GM19452 (cell line): Measurements from ENCODE around the gene NMBR.
"Not testable (repeated sequence)": the region's sequence is repeated elsewhere in the genome, so short reads cannot be mapped to it uniquely, and the experiment has no call there.

ENCODE experiments used
- ATAC-seq: cut with Tn5 transposase; IDR thresholded peaks from one replicate; pipeline ENCODE4 v1.9.1; 2021; ENCODE audit not compliant: unreplicated experiment

The NMBR gene

DNA sequence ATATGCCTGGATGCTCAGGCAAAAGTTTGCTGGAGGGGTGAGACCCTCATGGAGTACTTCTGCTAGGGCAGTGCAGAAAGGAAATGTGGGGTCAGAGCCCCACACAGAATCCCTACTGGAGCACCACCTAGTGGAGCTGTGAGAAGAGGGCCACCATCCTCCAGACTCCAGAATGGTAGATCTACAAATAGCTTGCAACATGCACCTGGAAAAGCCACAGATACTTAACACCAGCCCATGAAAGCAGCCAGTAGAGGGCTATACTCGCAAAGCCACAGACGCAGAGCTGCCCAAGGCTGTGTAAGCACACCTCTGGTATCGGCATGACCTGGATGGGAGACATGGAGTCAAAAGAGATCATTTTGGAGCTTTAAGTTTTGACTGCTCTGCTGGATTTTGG, 74.9 kb downstream of the NMBR start:
- ATAC-seq, result no peak

DNA sequence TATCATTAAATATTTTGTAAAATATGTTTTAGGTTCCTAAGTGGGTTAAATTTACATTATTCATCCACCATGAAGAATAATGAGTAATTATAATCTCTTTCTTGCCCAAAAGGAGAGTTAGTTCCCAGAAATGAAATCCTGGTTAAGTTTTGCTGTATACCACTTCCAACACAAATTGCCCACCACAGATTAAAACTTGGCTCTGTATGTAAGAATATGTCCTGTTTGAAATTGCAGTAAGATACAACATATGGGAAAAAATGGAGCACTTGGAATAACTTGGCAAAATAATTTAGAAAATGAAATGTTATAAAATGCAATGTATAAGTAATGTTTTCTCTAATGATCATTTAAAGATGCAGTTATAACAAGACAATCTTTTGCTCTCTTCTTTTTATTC, 78.5 kb downstream of the NMBR start:
- no peak for ATAC-seq

DNA sequence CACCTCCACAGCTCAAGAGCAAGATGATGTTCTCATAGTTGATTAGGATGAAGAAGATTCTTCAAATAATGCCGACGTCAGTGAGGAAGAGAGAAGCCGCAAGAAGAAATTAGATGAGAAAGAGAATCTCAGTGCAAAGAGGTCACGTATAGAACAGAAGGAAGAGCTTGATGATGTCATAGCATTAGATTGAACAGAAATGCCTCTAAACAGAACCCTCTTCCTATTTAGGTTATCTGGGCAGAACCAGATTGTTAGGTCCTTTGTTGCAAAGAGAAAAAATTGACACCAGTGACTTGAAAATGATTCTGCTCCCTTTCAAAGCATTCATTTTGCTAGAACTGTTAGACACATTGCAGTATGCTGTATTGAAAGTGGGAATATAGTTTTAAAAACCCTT, 84.1 kb downstream of the NMBR start:
- ATAC-seq, result not testable (repeated sequence)

DNA sequence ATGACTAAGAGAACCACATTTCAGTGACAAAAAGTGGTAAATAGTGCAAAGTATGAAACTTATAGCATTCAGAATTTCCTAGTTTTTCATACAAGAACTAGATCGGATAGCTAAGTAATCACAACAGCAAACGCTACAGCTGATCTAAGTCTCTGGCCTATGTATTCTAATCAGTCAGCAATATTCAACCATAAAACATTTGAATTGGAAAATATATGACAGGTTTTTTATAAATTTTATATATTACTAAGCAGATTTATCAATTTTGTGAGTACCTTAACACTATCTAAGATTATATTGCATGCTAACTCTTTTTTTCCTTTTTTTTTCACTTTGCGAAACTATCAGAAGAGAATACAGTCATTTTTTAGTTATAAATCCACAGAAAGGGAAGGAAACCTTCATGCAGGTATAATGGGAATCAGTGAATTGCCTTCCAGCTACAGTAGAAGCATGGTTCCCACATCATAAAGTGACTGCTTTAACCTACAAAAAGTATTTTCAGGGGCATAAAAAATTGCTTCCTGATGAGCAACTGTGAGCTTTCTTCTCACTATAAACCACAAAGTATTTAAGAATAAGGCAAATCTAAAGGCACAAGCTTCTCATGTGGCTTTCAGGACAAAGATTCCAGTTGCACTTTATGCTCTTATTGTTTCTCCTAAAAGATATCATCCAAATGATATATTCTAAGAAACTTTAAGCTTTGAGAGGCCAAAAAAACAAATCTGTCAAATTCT, 88.2 kb downstream of the NMBR start:
- ATAC-seq, result no peak

DNA sequence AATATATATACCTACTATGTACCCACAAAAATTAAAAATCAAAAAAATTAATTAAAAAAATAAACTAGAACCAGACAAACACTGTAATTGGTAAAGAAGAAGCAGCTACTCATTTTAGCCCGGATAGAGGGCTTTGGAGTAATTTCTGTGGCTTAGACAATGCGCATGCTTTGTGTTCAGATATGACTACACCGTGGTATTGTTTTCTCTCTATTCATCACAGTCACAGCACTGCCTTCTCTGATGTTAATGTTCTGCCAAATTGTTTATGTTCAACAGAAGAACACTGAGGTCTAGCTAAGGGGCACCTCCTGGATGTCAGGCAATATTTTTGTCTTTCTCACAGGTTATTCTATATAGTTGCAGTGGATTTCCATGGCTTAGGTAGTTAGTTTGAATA, 91.7 kb downstream of the NMBR start:
- peak; percentile 85 for ATAC-seq

DNA sequence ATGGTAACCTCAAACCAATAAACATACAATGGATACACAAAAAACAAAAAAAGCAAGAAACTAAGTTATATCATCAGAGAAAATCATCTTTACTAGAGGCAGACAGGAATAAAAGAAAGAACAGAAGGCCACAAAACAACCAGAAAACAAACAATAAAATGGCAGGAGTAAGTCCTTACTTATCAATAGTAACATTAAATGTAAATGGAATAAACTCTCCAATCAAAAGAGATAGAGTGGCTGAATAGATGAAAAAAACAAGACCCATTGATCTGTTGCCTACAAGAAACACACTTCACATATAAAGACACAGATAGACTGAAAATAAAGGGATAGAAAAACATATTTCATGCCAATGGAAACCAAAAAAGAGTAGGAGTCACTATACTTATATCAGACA, 95.5 kb downstream of the NMBR start:
- no peak for ATAC-seq

DNA sequence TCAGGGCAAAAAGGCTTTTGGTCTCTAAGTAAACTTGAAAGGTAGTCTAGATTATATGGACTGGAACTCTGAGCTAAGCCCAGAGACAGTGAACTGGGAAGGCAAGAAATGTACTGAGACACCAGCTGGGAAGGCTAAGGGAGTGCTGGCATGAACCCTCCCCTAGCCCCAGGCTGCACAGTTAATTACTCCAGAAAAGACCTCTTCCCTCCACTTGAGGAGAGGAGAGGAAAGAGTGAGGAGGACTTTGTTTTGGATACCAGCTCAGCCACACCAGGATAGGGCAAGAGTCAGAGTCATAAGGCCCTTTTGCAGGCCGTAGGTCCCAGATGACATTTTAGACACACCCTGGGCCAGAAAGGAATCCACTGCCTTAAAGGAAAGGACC, 98.3 kb downstream of the NMBR start:
- no peak for ATAC-seq

DNA sequence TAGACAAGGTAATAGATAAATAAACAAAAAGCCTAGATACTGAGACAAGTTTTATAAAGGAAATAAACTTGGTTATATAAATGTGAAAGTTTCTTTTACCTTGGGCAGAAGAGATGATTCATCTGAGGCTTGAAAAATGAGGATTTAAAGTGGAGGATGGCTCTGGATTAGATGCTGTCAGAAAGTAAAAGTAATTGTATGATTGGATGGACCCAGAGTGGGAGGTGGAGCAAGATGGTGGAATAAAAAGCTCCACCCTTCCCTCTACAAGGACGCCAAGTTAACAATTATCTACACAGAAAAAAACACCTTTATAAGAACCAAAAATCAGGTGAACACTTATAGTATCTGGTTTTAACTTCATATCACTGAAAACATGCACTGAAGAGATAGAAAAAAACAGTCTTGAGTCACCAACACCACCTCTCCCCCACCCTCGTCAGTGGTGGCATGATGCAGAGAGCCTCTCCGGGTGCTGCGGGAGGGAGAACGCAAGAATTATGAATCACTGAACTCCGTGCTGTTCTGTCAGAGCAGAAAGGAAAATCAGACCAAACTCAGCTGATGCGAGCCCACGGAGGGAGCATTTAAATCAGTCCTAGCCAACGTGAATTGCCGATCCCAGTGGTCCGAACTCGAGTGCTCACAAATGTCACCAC, 98.9 kb downstream of the NMBR start:
- ATAC-seq, result no peak

DNA sequence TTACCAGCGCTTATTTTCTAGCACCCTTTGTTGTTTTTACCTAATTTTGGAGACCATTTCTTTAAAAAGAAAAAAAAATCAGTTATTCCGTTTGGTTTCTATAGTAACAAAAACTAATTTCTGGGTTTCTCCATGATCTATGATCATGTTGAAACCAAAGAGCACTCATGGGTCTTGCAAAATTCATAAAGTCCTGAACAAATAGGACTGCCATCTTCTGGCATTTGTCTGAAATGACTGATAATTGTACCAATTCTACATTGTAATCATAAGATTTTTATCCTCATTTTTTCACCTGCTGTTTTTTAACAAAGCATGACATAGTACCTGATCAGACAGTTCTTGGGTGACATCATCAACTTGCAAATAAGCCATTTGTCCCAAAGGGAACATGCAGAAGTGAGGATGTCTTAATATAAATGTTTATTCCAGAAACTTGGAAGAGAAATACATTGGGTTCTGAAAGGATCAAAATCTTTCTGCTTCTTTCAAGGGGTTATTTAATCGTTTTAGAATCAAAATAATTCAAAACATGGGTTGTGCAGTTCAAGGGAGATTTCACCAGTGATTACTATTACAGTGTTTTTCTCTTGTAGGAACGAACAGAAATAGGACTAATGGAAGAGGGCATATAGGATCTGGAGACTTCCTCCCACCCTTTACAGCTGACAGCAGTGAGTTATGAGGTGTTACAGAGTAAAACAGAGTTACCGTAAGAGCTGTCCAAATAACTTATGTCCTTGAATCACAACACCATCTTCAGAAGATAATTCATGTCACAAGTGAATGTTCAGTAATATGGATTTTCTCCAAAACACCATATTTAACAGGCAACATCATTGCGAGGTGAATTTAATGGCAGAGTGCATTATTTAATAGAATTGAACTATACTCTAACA, 101.3 kb downstream of the NMBR start:
- ATAC-seq, result no peak

DNA sequence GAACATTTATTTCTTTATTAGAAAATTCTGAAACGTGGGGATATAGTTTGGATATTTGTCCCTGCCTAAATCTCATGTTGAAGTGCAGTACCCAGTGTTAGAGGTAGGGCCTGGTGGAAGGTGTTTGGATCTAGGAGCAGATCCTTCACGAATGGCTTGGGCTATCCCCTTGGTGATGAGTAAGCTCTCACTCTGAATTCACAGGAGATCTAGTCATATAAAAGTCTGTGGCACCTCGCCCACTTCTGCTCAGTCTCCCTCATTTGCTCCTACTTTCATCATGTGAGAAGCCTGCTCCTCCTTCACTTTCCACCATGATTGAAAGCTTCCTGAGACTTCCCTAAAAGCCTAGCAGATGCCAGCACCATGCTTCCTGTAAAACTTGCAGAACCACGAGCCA, 111.0 kb downstream of the NMBR start:
- no peak for ATAC-seq

DNA sequence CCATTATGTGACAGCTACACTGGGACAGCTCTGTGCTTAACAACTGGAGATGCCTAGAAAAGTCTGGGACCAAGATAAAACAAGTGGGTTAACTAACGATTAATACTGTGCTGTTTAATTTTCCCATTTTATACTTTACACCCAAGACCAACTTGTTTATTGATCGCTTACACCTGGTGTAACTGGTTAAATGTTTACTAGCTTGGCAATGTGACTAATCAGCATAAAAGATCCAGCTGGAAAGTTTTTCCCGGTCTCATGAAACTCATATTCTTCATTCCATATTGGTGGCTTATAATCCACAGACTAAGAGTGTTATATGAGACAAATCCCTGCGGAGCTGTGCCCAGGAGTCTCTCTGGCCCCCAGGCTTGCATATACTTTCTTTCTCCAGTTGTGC, 115.9 kb downstream of the NMBR start:
- no peak for ATAC-seq

DNA sequence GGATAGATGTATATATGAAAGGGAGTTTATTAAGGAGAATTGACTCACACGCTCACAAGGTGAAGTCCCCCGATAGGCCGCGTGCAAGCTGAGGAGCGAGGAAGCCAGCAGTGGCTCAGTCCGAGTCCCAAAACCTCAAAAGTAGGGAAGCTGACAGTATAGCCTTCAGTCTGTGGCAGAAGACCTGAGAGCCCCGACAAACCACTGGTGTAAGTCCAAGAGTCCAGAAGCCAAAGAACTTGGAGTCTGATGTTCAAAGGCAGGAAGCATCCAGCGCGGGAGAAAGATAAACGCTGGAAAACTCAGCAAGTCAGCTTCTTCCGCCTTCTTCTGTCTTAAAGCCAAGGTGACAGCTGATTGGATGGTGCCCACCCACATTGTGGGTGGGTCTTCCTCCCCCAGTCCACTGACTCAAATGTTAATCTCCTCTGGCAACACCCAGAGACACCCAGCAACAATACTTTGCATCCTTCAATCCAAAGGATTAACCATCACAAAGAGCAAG, 116.8 kb downstream of the NMBR start:
- ATAC-seq, result no peak

DNA sequence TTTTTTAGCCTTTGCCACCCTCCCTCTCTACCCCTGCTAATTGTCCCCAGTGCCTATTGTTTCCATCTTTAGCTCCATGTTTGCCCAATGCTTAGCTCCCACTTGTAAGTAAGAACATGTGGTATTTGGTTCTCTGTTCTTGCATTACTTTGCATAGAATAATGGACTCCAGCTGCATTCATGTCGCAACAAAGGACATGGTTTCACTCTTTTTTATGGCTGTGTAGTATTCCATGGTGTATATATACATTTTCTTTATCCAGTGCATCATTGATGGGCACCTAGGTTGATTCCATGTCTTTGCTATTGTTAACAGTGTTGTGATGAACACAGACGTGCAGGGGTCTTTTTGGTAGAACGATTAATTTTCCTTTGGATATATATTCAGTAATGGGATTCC, 118.4 kb downstream of the NMBR start:
- no peak for ATAC-seq

DNA sequence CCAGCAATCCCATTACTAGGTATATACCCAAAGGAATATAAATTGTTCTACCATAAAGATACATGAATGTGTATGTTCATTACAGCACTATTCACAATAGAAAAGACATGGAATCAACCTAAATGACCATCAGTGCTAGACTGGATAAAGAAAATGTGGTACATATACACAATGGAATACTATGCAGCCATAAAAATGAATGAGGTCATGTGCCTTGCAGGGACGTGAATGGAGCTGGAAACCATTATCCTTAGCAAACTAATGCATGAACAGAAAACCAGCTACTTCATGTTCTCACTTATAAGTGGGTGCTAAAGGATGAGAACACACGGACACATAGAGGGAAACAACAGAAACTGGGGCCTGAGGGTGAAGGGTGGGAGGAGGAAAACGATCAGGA, 119.1 kb downstream of the NMBR start:
- not testable (repeated sequence) for ATAC-seq

DNA sequence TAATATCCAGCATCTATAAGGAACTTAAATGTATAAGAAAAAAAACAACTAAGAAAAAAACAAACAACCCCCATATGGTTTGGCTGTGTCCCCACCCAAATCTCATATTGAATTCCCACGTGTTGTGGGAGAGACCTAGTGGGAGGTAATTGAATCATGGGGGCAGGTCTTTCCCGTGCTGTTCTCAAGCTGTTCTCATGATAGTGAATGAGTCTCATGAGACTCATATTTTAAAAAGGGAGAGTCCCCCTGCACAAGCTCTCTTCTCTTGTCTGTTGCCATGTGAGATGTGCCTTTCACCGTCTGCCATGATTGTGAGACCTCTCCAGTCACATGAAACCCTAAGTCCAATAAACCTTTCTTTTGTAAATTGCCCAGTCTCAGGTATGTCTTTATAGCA, 119.8 kb downstream of the NMBR start:
- no peak for ATAC-seq

DNA sequence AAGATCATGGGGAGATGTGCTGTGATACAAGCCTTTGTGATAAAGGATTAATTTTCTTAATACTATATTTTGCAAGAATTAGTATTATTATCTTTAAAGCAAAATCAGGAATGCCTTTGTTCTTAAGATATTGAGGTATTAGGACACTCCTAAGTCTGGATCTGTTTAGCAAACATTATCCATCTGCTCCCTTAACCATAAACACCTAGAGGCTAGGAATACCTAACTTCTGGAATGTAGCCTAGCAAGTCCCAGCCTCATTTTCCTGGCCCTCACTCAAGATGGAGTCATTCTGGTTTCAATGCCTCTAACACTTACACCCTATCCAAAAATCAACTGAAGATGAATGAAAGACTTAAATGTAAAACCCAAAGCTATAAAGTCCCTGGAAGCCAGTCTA, 120.5 kb downstream of the NMBR start:
- ATAC-seq, result no peak
